Body of pancreas (tissue), 4 donors: ENCODE data around the gene TBC1D9. TPM values are rescaled to one million over a fixed set of nuclear protein-coding genes. Genes with fewer than 3 reads are reported as not detected.

ENCODE experiments used
- ATAC-seq: fragments of 150-250 bp; one replicate; pipeline ENCODE4 v1.9.1; 2016
- DNase-seq, 4 donors: peaks; one replicate each; pipeline ENCODE4 v3.0.0-alpha.2; 2019
- H3K27ac ChIP-seq, 4 donors: fragments of 200-600 bp; sonication (generic); 1 replicate in 3 of 4; 2 replicates in 1 of 4; pipeline versions ENCODE4 v1.5.1 to v1.6.1; 2016 to 2019; ENCODE audit warnings: mild to moderate bottlenecking in 1 of 4, mixed read lengths in 1 of 4, moderate library complexity in 1 of 4
- H3K27me3 ChIP-seq, 2 donors: fragments of 200-600 bp; sonication (generic); one replicate each; pipeline ENCODE4 v1.6.0; 2016; ENCODE audit warnings: mild to moderate bottlenecking in 1 of 2
- H3K36me3 ChIP-seq, 2 donors: fragments of 200-600 bp; sonication (generic); replicated peaks in 1 of 2; 2 replicates each; pipeline ENCODE4 v1.5.1; 2016; ENCODE audit warnings: low read depth in 2 of 2; ENCODE audit not compliant: insufficient read depth in 1 of 2
- H3K4me1 ChIP-seq: fragments of 200-600 bp; sonication (generic); one replicate; pipeline ENCODE4 v1.6.0; 2016
- H3K4me3 ChIP-seq, 2 donors: fragments of 200-600 bp; sonication (generic); 1 replicate in 1 of 2; 2 replicates in 1 of 2; pipeline ENCODE4 v1.5.1; 2016 to 2019
- H3K9me3 ChIP-seq, 3 donors: fragments of 200-600 bp; sonication (generic); 1 replicate in 2 of 3; 2 replicates in 1 of 3; pipeline ENCODE4 v1.5.1; 2016
- POLR2A ChIP-seq, 3 donors: fragments of 450-650 bp; IDR thresholded peaks; one replicate each; pipeline ENCODE4 v1.6.1; 2016; ENCODE audit warnings: antibody characterized with exemption in 3 of 3, mild to moderate bottlenecking in 2 of 3
- WGBS, 2 donors: methylation state at CpG; one replicate each; pipeline ENCODE4 v1.1.5; 2017; 5-methylcytosine and 5-hydroxymethylcytosine counted together
- intact Hi-C: fragments of 100-400 bp; cut with DNase I; formaldehyde crosslinking; loops from one replicate; pipeline ENCODE4 v1.15.1; 2023
- total RNA-seq, 2 donors: library from RNA; depleted of rRNA; stranded (reverse); fragments of >200 nt; gene quantifications; one replicate each; pipeline ENCODE4 v1.1.0, GENCODE V29; 2016
- TF ChIP-seq, protein P1 (sequence below), 7 experiments: fragments of 450-650 bp in 4 of 7; fragments of 200-600 bp in 3 of 7; sonication (generic) in 3 of 7; IDR thresholded peaks; one replicate each; pipeline ENCODE4 v1.5.1; 2016 to 2019; ENCODE audit warnings: antibody characterized with exemption in 7 of 7

Gene TBC1D9
- total RNA-seq, 2 donors from 2014 or later: 11.2 to 13.5 TPM

DNA sequence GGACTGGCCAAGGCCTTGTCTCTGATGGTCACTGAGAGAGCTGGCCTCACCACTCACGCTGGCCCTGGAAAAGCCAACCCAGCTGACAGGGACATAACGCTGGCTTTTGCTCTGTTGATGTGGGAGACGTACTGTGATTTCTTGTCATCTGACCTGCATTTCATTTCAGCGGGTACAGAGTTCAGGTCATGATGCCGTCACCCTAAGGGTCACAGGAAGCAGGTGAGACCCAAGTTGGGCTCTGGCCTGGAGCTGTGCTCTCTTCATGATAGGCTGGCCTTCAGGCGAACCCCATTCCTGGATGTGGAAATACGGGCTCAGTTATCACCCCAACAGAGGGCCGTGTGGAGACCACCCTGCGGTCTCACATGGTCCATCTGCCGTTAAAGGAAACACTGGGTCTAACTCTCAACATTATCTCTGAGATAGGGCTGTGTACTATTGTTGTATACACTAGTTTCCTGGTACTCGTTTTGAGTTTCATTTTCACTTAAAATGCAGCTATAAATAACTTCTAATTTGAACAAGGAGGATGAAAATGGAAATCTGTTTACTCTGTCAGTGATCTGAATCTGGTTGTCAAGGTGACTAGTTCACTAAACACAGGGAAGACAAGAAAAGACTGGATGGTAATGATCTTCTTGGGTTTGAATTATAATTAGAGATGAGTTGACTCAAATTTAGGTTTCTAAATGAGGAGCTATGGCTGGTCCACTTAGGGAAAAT lies 89.1 kb downstream of the TBC1D9 start:
- WGBS, 2 donors: 77 to 83% methylated on average over 7 to 11 of the region's 11 CpGs
- no peak for TF ChIP-seq POLR2A (IDR thresholded peaks at IDR 0.05)
- TF ChIP-seq, protein P1, sequence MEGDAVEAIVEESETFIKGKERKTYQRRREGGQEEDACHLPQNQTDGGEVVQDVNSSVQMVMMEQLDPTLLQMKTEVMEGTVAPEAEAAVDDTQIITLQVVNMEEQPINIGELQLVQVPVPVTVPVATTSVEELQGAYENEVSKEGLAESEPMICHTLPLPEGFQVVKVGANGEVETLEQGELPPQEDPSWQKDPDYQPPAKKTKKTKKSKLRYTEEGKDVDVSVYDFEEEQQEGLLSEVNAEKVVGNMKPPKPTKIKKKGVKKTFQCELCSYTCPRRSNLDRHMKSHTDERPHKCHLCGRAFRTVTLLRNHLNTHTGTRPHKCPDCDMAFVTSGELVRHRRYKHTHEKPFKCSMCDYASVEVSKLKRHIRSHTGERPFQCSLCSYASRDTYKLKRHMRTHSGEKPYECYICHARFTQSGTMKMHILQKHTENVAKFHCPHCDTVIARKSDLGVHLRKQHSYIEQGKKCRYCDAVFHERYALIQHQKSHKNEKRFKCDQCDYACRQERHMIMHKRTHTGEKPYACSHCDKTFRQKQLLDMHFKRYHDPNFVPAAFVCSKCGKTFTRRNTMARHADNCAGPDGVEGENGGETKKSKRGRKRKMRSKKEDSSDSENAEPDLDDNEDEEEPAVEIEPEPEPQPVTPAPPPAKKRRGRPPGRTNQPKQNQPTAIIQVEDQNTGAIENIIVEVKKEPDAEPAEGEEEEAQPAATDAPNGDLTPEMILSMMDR (IDR thresholded peaks at IDR 0.05): no peak
- intact Hi-C loops: no loop called here
- DNase-seq (no peak), ATAC-seq (no peak)
- Histone ChIP-seq H3K27me3 (no peaks in the 10 kb centered on the region), H3K9me3 (no peaks in the 10 kb centered on the region), H3K27ac (no peak overlapping the region), H3K4me3 (no peak overlapping the region), H3K4me1 (no peaks in the 10 kb centered on the region), H3K36me3 (peaks cover 0 to 12% of the 10 kb centered on the region in 2 donors)

DNA sequence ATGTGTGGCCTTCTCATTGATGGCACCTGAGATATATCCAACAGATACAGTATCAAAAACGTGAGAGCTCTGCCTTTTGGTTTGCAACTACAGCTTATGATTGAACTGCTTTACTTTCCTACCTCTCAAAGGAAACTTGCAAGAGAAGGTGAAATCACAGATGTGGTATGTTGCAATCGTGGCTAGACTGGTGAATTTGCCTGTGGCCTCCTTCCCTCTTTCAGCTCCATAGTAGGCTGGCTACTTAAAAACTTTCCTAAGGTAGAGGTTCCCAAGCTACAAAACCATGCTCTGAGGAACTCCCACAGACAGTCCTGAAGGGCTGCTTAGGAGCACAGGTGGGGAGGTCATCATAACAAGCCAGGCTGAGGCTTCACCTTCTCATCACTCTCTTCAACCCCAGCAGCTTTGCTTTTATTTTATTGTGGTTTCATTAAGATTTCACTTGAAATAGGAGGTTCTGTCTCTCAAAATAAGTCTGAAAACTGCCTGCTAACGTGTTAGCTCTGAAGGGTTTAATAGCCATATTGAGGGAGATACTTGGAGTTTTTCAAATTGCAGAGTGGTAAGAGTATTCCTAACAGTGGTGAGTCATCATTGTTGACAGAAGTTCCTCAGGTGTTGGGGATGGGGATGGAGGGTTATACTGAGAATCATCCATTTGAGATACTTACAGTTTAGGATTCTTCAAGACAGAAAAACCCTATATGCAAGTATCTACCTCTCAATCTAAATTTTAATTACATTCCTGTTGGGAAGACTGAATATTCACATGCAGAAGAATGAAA lies 93.9 kb downstream of the TBC1D9 start:
- no peak overlapping the region for H3K27ac ChIP-seq
- ATAC-seq (no peak), DNase-seq (no peak)
- peaks cover 0 to 6% of the 10 kb centered on the region in 2 donors for H3K36me3 ChIP-seq
- 56 to 60% methylated on average over 3 of the region's 3 CpGs for WGBS, 2 donors
- H3K9me3 ChIP-seq: no peaks in the 10 kb centered on the region
- TF ChIP-seq, protein P1 (IDR thresholded peaks at IDR 0.05): no peak
- no peak overlapping the region for H3K4me3 ChIP-seq
- intact Hi-C loops: no loop called here
- H3K4me1 ChIP-seq: no peaks in the 10 kb centered on the region
- H3K27me3 ChIP-seq: no peaks in the 10 kb centered on the region

DNA sequence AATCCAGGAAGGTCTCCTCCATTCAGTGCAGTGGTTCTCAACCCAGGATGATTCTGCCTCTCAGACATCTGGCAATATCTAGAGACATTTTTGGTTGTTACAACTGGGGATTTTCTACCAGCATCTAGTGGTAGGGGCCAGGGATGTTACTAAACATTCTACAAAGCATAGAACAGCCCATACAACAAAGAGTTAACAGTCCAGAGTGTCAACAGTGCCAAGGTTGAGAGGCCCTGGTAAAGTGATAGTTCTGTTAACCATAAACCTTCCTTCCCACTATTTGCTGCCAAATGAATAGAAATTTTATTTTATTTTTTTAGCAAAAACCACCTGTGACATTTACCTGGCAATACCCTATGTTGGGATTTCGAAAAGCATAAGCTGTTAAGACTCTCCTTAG lies 94.6 kb downstream of the TBC1D9 start:
- H3K4me1 ChIP-seq: no peaks in the 10 kb centered on the region
- intact Hi-C loops: no loop called here
- H3K27me3 ChIP-seq: no peaks in the 10 kb centered on the region
- no peak for TF ChIP-seq POLR2A (IDR thresholded peaks at IDR 0.05)
- TF ChIP-seq, protein P1 (IDR thresholded peaks at IDR 0.05): no peak
- H3K27ac ChIP-seq: no peak overlapping the region
- H3K9me3 ChIP-seq: no peaks in the 10 kb centered on the region
- no peak for DNase-seq
- no peak for ATAC-seq
- H3K36me3 ChIP-seq: peaks cover 0 to 11% of the 10 kb centered on the region in 2 donors
- no peak overlapping the region for H3K4me3 ChIP-seq
- WGBS, 2 donors: 52 to 58% methylated on average over 1 of the region's 1 CpG

DNA sequence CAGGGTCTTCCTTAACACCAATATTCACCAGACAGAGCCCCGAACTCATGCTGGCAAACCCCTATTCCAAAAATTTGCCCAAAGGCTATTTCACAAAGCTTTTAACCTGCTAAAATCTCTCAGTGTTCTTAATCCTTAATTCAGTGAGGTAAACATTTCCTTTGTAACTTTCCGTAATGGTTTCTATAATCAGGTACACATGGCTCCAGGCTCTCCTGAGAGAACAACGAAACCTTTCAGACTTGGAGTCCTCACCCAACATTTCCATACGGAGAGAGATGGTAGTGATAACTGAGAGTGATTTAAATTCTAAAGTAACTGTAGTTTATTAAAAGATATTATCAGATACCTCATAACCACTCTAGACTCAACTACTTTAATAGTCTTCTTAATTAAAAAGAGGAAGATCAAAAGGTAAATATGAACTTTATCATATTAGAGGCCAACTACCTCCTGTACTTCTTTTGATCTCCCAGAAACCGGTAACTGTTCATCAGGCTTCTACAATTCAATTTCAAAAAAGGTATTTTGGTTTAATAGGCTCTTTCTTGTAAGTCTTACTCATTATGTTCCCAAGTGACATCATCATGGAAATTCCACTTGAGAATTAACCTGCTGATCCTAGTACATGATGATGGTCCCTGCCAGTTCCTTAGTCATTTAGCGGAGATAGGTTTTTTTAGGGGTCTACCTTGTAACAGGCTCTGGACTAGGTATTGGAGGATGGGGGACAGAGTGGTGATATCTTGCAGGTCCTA lies 96.1 kb downstream of the TBC1D9 start:
- no peaks in the 10 kb centered on the region for H3K9me3 ChIP-seq
- no peak overlapping the region for H3K4me3 ChIP-seq
- H3K4me1 ChIP-seq: no peaks in the 10 kb centered on the region
- 89 to 93% methylated on average over 6 of the region's 6 CpGs for WGBS, 2 donors
- DNase-seq (no peak), ATAC-seq (no peak)
- H3K36me3 ChIP-seq: peaks cover 0 to 13% of the 10 kb centered on the region in 2 donors
- no peak for TF ChIP-seq POLR2A (IDR thresholded peaks at IDR 0.05)
- TF ChIP-seq, protein P1 (IDR thresholded peaks at IDR 0.05): no peak
- no peak overlapping the region for H3K27ac ChIP-seq
- no peaks in the 10 kb centered on the region for H3K27me3 ChIP-seq
- intact Hi-C loops: no loop called here
